SH-SY5Y (cell line): ENCODE results near the gene TEX36.

ENCODE experiments used
- GATA2 ChIP-seq: IDR thresholded peaks from 2 replicates; pipeline ENCODE4 v1.6.1; 2011; ENCODE audit warnings: mild to moderate bottlenecking, low read depth, low read length
- GATA3 ChIP-seq: IDR thresholded peaks from 2 replicates; pipeline ENCODE4 v1.6.1; 2011; ENCODE audit warnings: low read depth, mild to moderate bottlenecking, low read length, moderate library complexity

DNA sequence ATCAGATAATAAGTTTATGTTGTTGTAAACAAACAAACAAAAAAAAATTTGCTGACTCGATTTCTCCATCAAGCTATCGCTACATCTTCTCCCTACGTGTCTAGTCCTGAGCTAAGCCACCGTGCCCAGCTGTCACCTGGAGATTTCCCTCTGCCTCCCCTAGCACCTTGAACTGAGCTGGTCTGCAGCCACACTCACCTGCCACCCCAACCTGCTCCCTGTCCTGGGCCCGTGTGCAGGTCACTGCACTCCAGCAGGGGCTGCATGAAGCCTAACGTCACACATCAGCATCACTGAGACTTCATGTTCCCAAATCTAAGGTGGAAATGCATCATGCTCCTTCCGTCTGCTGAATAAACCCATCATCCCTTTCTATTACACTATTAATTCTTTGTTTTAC is 44.4 kb downstream of the TEX36 start:
- TF ChIP-seq GATA2 (no peak), GATA3 (no peak)
